Ovary (tissue), 9 donors: Measurements from ENCODE around the gene EEF2K. TPM values are rescaled to one million over a fixed set of nuclear protein-coding genes. Genes with fewer than 3 reads are reported as not detected.
"Not testable (repeated sequence)": the region's sequence is repeated elsewhere in the genome, so short reads cannot be mapped to it uniquely, and the experiment has no call there.

ENCODE experiments used
- DNase-seq, 5 donors: peaks; one replicate each; pipeline ENCODE4 v3.0.0-alpha.2; 2019 to 2020
- H3K27ac ChIP-seq, 2 donors: fragments of 200-600 bp; one replicate each; pipeline versions ENCODE4 v1.5.1 to v1.8.0; 2019 to 2022
- H3K27me3 ChIP-seq: fragments of 200-600 bp; one replicate; pipeline ENCODE4 v1.8.0; 2022
- H3K36me3 ChIP-seq: fragments of 200-600 bp; sonication (generic); one replicate; pipeline ENCODE4 v1.5.1; 2019
- H3K4me1 ChIP-seq: one replicate; pipeline ENCODE4 v1.8.1; 2013; ENCODE audit warnings: mild to moderate bottlenecking, moderate library complexity; ENCODE audit not compliant: insufficient read depth
- H3K4me3 ChIP-seq: fragments of 200-600 bp; sonication (generic); one replicate; pipeline ENCODE4 v1.5.1; 2017
- H3K9me3 ChIP-seq, 2 donors: fragments of 200-600 bp in 1 of 2; sonication (generic) in 1 of 2; one replicate each; pipeline versions ENCODE4 v1.5.1 to v1.8.1; 2013 to 2019; ENCODE audit warnings: mild to moderate bottlenecking in 1 of 2, moderate library complexity in 1 of 2
- CTCF ChIP-seq, 3 donors: fragments of 450-650 bp in 2 of 3; fragments of 200-600 bp in 1 of 3; IDR thresholded peaks; one replicate each; pipeline versions ENCODE4 v1.5.1 to v1.8.0; 2016 to 2022; ENCODE audit warnings: antibody characterized with exemption in 3 of 3, mild to moderate bottlenecking in 1 of 3
- EP300 ChIP-seq: sonication (generic); formaldehyde crosslinking; IDR thresholded peaks from one replicate; pipeline ENCODE4 v1.6.1; 2017; ENCODE audit warnings: antibody characterized with exemption
- POLR2A ChIP-seq: fragments of 450-650 bp; IDR thresholded peaks from one replicate; pipeline ENCODE4 v1.6.1; 2017; ENCODE audit warnings: antibody characterized with exemption, mild to moderate bottlenecking, moderate library complexity
- WGBS, 3 donors: extraction: QIAGEN DNeasy Blood & Tissue Kit in 1 of 3; methylation state at CpG; one replicate each; pipeline versions ENCODE4 v1.1.5 to v1.1.7; 2013 to 2017; 5-methylcytosine and 5-hydroxymethylcytosine counted together
- intact Hi-C, 4 donors: fragments of 100-400 bp; cut with DNase I; formaldehyde crosslinking; loops; one replicate each; pipeline versions ENCODE4 v1.11.0 to v1.15.1; 2022 to 2023
- polyA plus RNA-seq, 2 donors: library from polyadenylated mRNA; stranded (reverse); fragments of 200-250 nt in 1 of 2; fragments of 350-450 nt in 1 of 2; fragmentation: Illumina TruSeq in 1 of 2; extraction: RNeasy Lipid Tissue Mini Kit (QIAGEN cat#74804) in 1 of 2; gene quantifications; one replicate each; pipeline ENCODE4 v1.2.3, GENCODE V29; 2013 to 2014
- total RNA-seq, 7 donors: library from RNA; depleted of rRNA in 2 of 7; stranded (reverse); fragments of >200 nt in 2 of 7; fragmentation: NEBNext Ultra II Directional in 3 of 7; extraction: Animal tissue kit (Norgen Biotek cat#: 25700) in 3 of 7; gene quantifications; one replicate each; pipeline versions ENCODE4 v1.1.0 to v1.2.4, GENCODE V29; 2016 to 2023
- donor health status: DM: no; HTN: no; CAD: no; lungs with moderate emphysema.
- donor health status: DM: no; HTN: no; CAD: no.
- donor health status: Bipolar disorder and iron deficiency.
- donor health status: DM: yes; HTN: yes; CAD: no.
- donor health status: DM: no; HTN: no; CAD: no.
- donor health status: DM: yes; HTN: yes; CAD: no.

Gene EEF2K
- total and polyA plus RNA-seq, 9 donors, result 8.1 to 37.6 (median 26.0) TPM

GRCh38 chr16:22216191-22216831, 10.2 kb downstream of the EEF2K start:
- TF ChIP-seq EP300, result no peak
- no peak overlapping the region for H3K4me3 ChIP-seq
- peaks cover 8% of the 10 kb centered on the region for H3K4me1 ChIP-seq
- H3K27me3 ChIP-seq, result no peaks in the 10 kb centered on the region
- DNase-seq, result no peak
- WGBS, 3 donors, result 70 to 74% (median 71%) methylated on average over 9 of the region's 9 CpGs
- H3K27ac ChIP-seq, result no peak overlapping the region
- H3K9me3 ChIP-seq, result no peaks in the 10 kb centered on the region
- intact Hi-C loops, result no loop called here
- H3K36me3 ChIP-seq, result no peaks in the 10 kb centered on the region

GRCh38 chr16:22216832-22217225, 10.8 kb downstream of the EEF2K start:
- WGBS, 3 donors, result 92 to 95% (median 92%) methylated on average over 7 of the region's 7 CpGs
- H3K4me3 ChIP-seq, H3K9me3 ChIP-seq, H3K4me1 ChIP-seq, H3K27ac ChIP-seq, H3K36me3 ChIP-seq, H3K27me3 ChIP-seq, DNase-seq, intact Hi-C loops: not testable (repeated sequence)

GRCh38 chr16:22217890-22218730, 12.0 kb downstream of the EEF2K start:
- H3K27ac ChIP-seq, result no peak overlapping the region
- H3K4me3 ChIP-seq, result no peak overlapping the region
- 73 to 82% (median 81%) methylated on average over 18 of the region's 18 CpGs for WGBS, 3 donors
- TF ChIP-seq POLR2A, result no peak
- no peak for TF ChIP-seq CTCF (IDR thresholded peaks at IDR 0.05)
- no peak for TF ChIP-seq EP300
- H3K9me3 ChIP-seq, result no peaks in the 10 kb centered on the region
- H3K36me3 ChIP-seq, result no peaks in the 10 kb centered on the region
- H3K27me3 ChIP-seq, result no peaks in the 10 kb centered on the region
- intact Hi-C loops, result no loop called here
- peaks cover 8% of the 10 kb centered on the region for H3K4me1 ChIP-seq
- no peak for DNase-seq

- H3K9me3 ChIP-seq, result no peaks in the 10 kb centered on the region
These were observed 13.5 kb downstream of the EEF2K start for GRCh38 chr16:22219389-22220068.

More at GRCh38 chr16:22219389-22220068, 13.5 kb downstream of the EEF2K start:
- TF ChIP-seq CTCF (IDR thresholded peaks at IDR 0.05) (no peak), EP300 (no peak), POLR2A (no peak)
- intact Hi-C loops, result no loop called here
- no peak overlapping the region for H3K4me3 ChIP-seq
- no peak overlapping the region for H3K27ac ChIP-seq
- H3K27me3 ChIP-seq, result no peaks in the 10 kb centered on the region
- no peak for DNase-seq
- peaks cover 8% of the 10 kb centered on the region for H3K4me1 ChIP-seq
- H3K36me3 ChIP-seq, result no peaks in the 10 kb centered on the region
- WGBS, 3 donors, result 96 to 98% (median 97%) methylated on average over 3 of the region's 3 CpGs
